Endothelial cell (in vitro differentiated cells): ENCODE results near the gene RPL6. TPM values are rescaled to one million over a fixed set of nuclear protein-coding genes. Genes with fewer than 3 reads are reported as not detected.
"Not testable (repeated sequence)": the region's sequence is repeated elsewhere in the genome, so short reads cannot be mapped to it uniquely, and the experiment has no call there.

ENCODE experiments used
- DNase-seq: peaks from one replicate; pipeline ENCODE4 v3.0.0; 2021; ENCODE audit warnings: low spot score
- H3K27ac Mint-ChIP-seq: one replicate; pipeline ENCODE4 v1.8.0; 2021; ENCODE audit warnings: mixed read lengths, inconsistent platforms; ENCODE audit not compliant: unreplicated experiment
- H3K27me3 Mint-ChIP-seq: one replicate; pipeline ENCODE4 v1.8.0; 2021; ENCODE audit warnings: mild to moderate bottlenecking, moderate library complexity, mixed read lengths, inconsistent platforms; ENCODE audit not compliant: unreplicated experiment
- H3K36me3 Mint-ChIP-seq: one replicate; pipeline ENCODE4 v1.8.0; 2021; ENCODE audit warnings: mild to moderate bottlenecking, low read depth, mixed read lengths, inconsistent platforms; ENCODE audit not compliant: unreplicated experiment
- H3K4me1 Mint-ChIP-seq: one replicate; pipeline ENCODE4 v1.8.0; 2021; ENCODE audit warnings: mild to moderate bottlenecking, mixed read lengths, inconsistent platforms; ENCODE audit not compliant: unreplicated experiment
- H3K4me3 Mint-ChIP-seq: one replicate; pipeline ENCODE4 v1.8.0; 2021; ENCODE audit warnings: mild to moderate bottlenecking, mixed read lengths, inconsistent platforms; ENCODE audit not compliant: unreplicated experiment
- H3K9me3 Mint-ChIP-seq: one replicate; pipeline ENCODE4 v1.8.0; 2021; ENCODE audit warnings: mixed read lengths, inconsistent platforms; ENCODE audit not compliant: unreplicated experiment
- CTCF ChIP-seq: fragments of 200-600 bp; sonication (generic); IDR thresholded peaks from one replicate; pipeline ENCODE4 v1.5.0; 2021; ENCODE audit warnings: antibody characterized with exemption; ENCODE audit not compliant: unreplicated experiment
- total RNA-seq: library from RNA; stranded (reverse); fragmentation: NEBNext Ultra II Directional; extraction: Animal tissue kit (Norgen Biotek cat#: 25700); gene quantifications from one replicate; pipeline ENCODE4 v1.2.1, GENCODE V29; 2021; ENCODE audit not compliant: unreplicated experiment

RPL6 gene
- total RNA-seq, 1 donor from 2014 or later: 1,436 TPM

- Mint-ChIP-seq H3K27me3 (peaks cover 2% of the 10 kb centered on the region), H3K27ac (no peak overlapping the region), H3K36me3 (peaks cover 15% of the 10 kb centered on the region), H3K9me3 (no peaks in the 10 kb centered on the region), H3K4me1 (peaks cover 5% of the 10 kb centered on the region), H3K4me3 (no peak overlapping the region)
- no peak for DNase-seq
- no peak for TF ChIP-seq CTCF
Measured at GRCh38 chr12:112450725-112451124, 41.3 kb upstream of the RPL6 start.

- H3K36me3 Mint-ChIP-seq: not testable (repeated sequence)
Measured at GRCh38 chr12:112448165-112448564, 38.8 kb upstream of the RPL6 start.

GRCh38 chr12:112447106-112447505 lies 37.7 kb upstream of the RPL6 start:
- Mint-ChIP-seq H3K4me3 (no peak overlapping the region), H3K4me1 (peaks cover 5% of the 10 kb centered on the region), H3K27me3 (peaks cover 2% of the 10 kb centered on the region), H3K27ac (no peak overlapping the region), H3K9me3 (no peaks in the 10 kb centered on the region), H3K36me3 (peaks cover 9% of the 10 kb centered on the region)
- DNase-seq: no peak
- TF ChIP-seq CTCF: no peak

More at GRCh38 chr12:112448165-112448564, 38.8 kb upstream of the RPL6 start:
- not testable (repeated sequence) for H3K27me3 Mint-ChIP-seq, H3K4me1 Mint-ChIP-seq, H3K4me3 Mint-ChIP-seq, H3K9me3 Mint-ChIP-seq, H3K27ac Mint-ChIP-seq, DNase-seq

GRCh38 chr12:112446008-112446725 lies 36.8 kb upstream of the RPL6 start:
- Mint-ChIP-seq H3K9me3 (no peaks in the 10 kb centered on the region), H3K4me3 (no peak overlapping the region), H3K27me3 (no peaks in the 10 kb centered on the region), H3K27ac (no peak overlapping the region), H3K36me3 (peaks cover 9% of the 10 kb centered on the region), H3K4me1 (peaks cover 5% of the 10 kb centered on the region)
- no peak for TF ChIP-seq CTCF
- DNase-seq: no peak

GRCh38 chr12:112443916-112444315 lies 34.5 kb upstream of the RPL6 start:
- H3K27ac Mint-ChIP-seq: no peak overlapping the region
- DNase-seq: no peak
- no peak for TF ChIP-seq CTCF
- no peak overlapping the region for H3K4me3 Mint-ChIP-seq
- no peaks in the 10 kb centered on the region for H3K9me3 Mint-ChIP-seq
- peaks cover 5% of the 10 kb centered on the region for H3K4me1 Mint-ChIP-seq
- peaks cover 2% of the 10 kb centered on the region for H3K27me3 Mint-ChIP-seq
- no peaks in the 10 kb centered on the region for H3K36me3 Mint-ChIP-seq

- not testable (repeated sequence) for H3K27ac Mint-ChIP-seq, H3K4me1 Mint-ChIP-seq, H3K4me3 Mint-ChIP-seq, H3K9me3 Mint-ChIP-seq, DNase-seq, H3K36me3 Mint-ChIP-seq, H3K27me3 Mint-ChIP-seq
Measured at GRCh38 chr12:112440653-112441052, 31.2 kb upstream of the RPL6 start.
